ENCODE measurements around the gene PLEKHA1.

GRCh38 chr10:122465401-122466040 lies 91.0 kb downstream of the PLEKHA1 start:
- TF ChIP-seq, protein P1, sequence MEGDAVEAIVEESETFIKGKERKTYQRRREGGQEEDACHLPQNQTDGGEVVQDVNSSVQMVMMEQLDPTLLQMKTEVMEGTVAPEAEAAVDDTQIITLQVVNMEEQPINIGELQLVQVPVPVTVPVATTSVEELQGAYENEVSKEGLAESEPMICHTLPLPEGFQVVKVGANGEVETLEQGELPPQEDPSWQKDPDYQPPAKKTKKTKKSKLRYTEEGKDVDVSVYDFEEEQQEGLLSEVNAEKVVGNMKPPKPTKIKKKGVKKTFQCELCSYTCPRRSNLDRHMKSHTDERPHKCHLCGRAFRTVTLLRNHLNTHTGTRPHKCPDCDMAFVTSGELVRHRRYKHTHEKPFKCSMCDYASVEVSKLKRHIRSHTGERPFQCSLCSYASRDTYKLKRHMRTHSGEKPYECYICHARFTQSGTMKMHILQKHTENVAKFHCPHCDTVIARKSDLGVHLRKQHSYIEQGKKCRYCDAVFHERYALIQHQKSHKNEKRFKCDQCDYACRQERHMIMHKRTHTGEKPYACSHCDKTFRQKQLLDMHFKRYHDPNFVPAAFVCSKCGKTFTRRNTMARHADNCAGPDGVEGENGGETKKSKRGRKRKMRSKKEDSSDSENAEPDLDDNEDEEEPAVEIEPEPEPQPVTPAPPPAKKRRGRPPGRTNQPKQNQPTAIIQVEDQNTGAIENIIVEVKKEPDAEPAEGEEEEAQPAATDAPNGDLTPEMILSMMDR (IDR thresholded peaks at IDR 0.05), result no peak
- TF ChIP-seq POLR2A (IDR thresholded peaks at IDR 0.05), result no peak
